Fibroblast of gingiva (primary cell): ENCODE data around the gene ABO.
"Not testable (repeated sequence)": the region's sequence is repeated elsewhere in the genome, so short reads cannot be mapped to it uniquely, and the experiment has no call there.

Source experiments
- DNase-seq: peaks from one replicate; pipeline ENCODE4 v3.0.0-alpha.2; 2011; ENCODE audit warnings: low read depth

The ABO gene

GRCh38 chr9:133262226-133262625 is 12.8 kb downstream of the ABO start:
- DNase-seq: no peak

GRCh38 chr9:133261753-133262120 is 13.3 kb downstream of the ABO start:
- DNase-seq: no peak

GRCh38 chr9:133261103-133261752 is 13.8 kb downstream of the ABO start:
- DNase-seq: no peak

- DNase-seq: no peak
Measured at GRCh38 chr9:133260334-133261102, 14.5 kb downstream of the ABO start.

GRCh38 chr9:133258061-133259015 is 16.7 kb downstream of the ABO start:
- no peak for DNase-seq

- DNase-seq: no peak
Measured at GRCh38 chr9:133257465-133257956, 17.5 kb downstream of the ABO start.

GRCh38 chr9:133256686-133257091 is 18.3 kb downstream of the ABO start:
- no peak for DNase-seq

- DNase-seq: no peak
Measured at GRCh38 chr9:133256136-133256461, 18.9 kb downstream of the ABO start.

GRCh38 chr9:133255371-133256135 is 19.4 kb downstream of the ABO start:
- DNase-seq: no peak

GRCh38 chr9:133254471-133254870 is 20.5 kb downstream of the ABO start:
- no peak for DNase-seq

GRCh38 chr9:133253268-133253667 is 21.7 kb downstream of the ABO start:
- DNase-seq: no peak

- DNase-seq: no peak
Measured at GRCh38 chr9:133252301-133253020, 22.5 kb downstream of the ABO start.

GRCh38 chr9:133251773-133252172 is 23.2 kb downstream of the ABO start:
- no peak for DNase-seq

GRCh38 chr9:133251221-133251620 is 23.8 kb downstream of the ABO start:
- DNase-seq: not testable (repeated sequence)

GRCh38 chr9:133250741-133251170 is 24.2 kb downstream of the ABO start:
- no peak for DNase-seq

- no peak for DNase-seq
Measured at GRCh38 chr9:133249337-133249736, 25.7 kb downstream of the ABO start.

- DNase-seq: no peak
Measured at GRCh38 chr9:133248726-133249295, 26.2 kb downstream of the ABO start.

GRCh38 chr9:133247632-133248031 is 27.4 kb downstream of the ABO start:
- no peak for DNase-seq

- DNase-seq: no peak
Measured at GRCh38 chr9:133246991-133247390, 28.0 kb downstream of the ABO start.

- no peak for DNase-seq
Measured at GRCh38 chr9:133246562-133246961, 28.4 kb downstream of the ABO start.

GRCh38 chr9:133242991-133243390 is 32.0 kb downstream of the ABO start:
- no peak for DNase-seq
